ENCODE measurements around the gene RABL6.

RABL6 gene

DNA sequence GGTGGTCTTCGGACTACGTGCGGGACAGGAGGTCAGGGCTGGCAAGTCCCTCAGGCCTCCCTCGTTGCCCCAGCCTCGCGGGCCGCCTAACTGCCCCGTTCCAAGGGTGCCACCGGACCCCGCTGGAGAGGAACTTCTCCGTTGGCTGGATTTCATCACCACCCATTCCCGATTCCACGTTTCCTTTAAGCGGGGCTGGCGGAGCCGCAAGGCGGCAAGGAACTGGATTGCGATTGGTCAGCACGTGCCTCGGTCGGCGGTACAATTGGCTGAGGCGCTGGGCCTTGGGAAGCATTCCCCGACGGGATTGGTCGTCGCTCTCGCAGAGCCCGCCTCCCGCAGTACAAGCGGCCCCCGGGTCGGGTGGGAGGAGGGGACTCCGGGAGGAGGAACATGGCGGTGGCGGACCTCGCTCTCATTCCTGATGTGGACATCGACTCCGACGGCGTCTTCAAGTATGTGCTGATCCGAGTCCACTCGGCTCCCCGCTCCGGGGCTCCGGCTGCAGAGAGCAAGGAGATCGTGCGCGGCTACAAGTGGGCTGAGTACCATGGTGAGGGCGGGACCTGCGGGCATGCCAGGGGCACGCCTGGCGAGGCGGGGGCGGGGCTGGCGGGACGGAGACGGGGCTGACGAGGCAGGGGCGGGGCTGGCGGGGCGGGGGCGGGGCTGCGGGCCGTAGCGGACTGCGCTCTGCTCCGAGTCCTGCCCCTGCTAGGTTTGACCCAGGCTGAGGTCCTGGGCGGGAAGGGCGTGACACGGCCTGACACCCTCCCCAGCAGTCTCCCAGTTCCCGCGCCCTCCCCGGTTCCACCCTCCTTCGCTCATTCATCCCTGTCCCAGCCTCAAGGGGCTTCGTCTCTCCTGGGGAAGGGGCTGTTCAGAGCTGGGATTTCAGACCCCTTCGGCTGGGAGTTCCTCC, 41.6 kb downstream of the RABL6 start, which contains the start of gene PHPT1:
Gene PHPT1, plus strand, starts transcription at position 372 of the 922 bp plus-strand sequence. Its CDS starts 22 bp downstream, at position 394.
- DNase-seq = peak; percentile 99 to 100

DNA sequence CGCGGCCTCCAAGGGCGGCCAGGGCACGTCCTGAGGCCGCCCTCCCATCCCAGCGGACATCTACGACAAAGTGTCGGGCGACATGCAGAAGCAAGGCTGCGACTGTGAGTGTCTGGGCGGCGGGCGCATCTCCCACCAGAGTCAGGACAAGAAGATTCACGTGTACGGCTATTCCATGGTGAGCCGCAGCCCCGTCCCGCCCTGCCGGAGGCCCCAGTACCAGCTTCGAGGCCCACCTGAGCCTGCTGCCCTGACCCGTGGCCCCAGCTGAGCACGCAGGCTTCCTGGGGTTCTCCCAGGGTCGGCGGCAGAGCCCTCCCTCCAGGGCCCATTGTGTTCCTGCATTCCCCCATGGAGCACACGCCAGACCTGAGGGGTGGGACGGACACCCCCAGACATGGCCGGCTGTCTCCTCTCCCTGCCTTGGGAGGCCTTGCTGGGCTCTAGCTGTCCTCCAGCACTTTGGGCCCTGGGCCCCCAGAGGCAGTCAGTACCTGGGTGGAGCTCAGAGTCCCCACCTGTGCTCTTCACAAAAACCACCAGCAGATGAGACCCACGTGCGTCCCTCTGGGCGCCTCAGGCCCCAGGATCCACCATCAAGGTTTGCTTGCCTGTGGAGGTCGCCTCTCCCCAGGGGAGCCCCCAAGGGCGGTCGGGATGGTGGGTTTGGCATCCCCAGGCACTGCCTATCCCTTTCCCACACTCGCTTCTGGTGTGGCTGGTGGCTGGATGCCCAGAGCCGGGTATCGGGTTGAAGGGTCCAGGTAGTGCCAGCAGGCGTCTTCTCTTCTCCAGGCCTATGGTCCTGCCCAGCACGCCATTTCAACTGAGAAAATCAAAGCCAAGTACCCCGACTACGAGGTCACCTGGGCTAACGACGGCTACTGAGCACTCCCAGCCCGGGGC, 42.5 kb downstream of the RABL6 start:
- peak in 1 of 2 experiments; percentile 33 for DNase-seq

DNA sequence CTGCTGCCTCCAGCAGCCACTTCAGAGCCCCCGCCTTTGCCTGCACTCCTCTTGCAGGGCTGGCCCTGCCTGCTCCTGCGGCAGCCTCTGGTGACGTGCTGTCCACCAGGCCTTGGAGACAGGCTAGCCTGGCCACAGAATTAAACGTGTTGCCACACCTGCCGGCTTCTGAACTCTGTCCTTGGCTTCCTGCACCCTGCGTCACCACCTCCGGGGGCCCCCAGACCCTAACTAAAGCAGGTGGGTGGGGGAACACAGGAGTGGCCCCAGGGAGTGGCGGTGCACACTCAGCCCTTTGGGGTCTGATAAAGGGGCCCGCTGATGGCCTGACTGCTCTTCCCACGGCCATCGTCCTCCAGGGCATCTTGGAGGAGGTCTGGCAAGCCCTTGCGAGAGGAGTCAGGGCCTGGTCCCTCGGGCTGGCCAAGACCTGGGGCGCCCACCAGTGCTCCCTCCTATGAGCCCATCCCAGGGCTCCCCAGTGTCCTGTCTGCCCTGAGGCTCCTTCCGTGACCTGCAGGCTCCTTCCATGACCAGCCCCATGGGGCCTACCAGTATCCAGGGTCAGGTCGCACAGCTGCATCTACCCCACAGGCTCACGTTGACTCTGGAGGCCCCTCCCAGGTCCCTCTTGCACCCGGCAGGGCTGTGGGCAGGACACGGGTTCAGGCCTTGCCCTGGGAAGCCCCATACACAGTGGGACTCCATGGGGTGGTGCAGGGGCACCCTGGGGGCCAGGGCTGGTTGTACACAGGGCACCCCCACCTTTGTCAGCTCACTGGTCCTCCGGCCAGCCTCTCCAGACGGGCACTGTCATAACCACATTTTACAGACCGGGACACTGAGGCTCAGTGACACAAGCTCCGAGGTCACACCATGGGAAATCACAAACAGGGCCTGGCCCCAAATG, 43.4 kb downstream of the RABL6 start:
- DNase-seq = no peak

DNA sequence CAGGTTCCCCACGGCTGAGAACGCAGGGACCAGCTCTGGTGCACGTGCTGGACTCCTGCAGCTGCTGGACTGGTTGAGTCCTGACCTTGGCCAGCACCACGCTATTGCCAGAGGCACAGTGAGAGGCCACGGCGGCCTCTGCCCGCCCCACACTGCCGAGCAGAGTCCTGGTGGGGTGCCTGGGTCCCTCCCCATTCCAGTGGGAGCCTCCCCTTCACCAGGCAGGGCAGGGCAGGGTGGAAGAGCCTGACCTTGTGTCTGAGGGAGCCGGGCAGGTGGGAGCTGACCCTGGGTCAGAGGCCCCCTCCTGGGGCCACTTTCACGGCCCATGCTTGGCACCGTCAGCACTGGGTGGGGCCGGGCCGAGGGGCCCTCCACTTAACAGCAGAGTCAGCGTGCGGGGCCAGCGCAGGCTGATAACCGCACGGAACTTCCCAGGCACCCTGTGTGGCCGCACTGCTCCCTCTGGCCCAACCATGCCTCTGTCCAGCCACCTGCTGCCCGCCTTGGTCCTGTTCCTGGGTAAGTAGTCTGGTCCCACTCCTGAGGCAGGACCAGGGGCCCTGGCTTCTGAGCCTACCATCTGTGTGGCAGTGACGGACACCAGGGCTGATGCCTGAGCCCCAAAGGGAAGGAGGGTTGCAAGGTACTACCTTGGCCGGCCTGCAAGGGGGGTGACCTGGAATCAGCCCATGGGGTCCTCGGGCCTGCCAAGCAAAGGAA, 44.4 kb downstream of the RABL6 start, which contains the start of gene MAMDC4:
Gene MAMDC4, plus strand, starts transcription at position 406 of the 723 bp plus-strand sequence. Its CDS starts 71 bp downstream, at position 477.
- no peak for DNase-seq

DNA sequence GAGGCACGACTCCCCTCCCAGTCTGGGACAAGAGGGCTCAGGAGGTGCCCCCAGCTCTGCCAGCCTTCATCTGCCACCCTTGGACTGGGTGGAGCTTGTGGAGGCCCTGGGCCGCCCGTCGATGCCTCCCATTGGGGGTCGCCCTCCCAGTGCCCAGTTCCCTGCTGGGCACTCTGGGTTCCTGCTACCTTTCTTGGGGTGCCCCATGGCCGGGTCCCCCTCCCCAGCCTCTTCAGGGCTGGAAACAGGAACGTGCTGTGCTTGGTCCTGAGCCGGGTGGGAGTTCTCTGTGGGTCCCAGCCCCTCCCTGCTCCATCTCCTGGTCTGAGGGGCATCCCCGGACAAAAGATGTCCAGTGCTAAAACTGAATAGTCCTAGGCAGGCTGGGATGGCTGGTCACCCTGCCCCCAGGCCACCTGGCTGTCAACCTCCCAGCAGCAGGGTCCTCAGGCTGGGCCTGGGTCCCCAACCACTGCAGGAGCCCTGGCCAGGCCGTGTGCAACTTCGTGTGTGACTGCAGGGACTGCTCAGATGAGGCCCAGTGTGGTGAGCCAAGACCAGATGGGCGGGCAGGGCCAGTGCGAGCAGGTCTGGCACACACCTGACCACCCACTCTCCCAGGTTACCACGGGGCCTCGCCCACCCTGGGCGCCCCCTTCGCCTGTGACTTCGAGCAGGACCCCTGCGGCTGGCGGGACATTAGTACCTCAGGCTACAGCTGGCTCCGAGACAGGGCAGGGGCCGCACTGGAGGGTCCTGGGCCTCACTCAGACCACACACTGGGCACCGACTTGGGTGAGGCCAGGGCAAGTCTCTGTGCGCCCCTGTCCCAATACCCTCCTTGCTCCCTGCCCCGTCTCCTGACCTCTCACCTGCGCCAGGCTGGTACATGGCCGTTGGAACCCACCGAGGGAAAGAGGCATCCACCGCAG, 45.2 kb downstream of the RABL6 start:
- no peak for DNase-seq

DNA sequence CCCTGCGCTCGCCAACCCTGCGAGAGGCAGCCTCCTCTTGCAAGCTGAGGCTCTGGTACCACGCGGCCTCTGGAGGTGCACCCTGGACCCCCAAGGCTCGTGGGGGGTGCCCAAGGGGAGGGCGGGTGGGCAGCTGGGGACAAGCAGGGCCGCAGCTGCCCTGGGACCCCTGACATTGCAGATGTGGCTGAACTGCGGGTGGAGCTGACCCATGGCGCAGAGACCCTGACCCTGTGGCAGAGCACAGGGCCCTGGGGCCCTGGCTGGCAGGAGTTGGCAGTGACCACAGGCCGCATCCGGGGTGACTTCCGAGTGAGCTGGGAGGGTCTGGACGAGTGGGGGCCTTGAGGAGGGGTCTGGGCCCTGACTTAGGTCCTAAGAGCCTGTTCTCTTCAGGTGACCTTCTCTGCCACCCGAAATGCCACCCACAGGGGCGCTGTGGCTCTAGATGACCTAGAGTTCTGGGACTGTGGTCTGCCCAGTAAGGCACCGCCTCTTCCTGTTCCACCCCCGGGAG, 45.9 kb downstream of the RABL6 start:
- no peak for DNase-seq

DNA sequence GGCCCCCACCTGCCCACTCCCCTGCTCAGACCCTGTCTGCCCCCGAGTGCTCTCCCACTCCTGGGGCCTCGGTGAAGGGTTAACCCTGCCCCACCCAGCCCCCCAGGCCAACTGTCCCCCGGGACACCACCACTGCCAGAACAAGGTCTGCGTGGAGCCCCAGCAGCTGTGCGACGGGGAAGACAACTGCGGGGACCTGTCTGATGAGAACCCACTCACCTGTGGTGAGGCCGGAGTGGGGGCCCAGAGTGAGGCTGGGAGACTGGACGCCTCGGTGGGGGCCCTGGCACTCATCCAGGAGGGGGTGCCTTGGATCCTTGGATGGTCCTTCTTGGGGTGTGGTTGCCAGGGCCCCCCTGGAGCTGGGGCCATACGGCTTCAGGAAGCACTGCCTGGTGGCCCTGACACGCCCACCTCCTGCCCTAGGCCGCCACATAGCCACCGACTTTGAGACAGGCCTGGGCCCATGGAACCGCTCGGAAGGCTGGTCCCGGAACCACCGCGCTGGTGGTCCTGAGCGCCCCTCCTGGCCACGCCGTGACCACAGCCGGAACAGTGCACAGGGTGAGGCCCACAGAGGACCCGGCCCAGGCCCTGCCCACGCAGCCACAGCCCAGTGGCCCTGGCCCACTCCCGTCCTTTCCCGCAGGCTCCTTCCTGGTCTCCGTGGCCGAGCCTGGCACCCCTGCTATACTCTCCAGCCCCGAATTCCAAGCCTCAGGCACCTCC, 46.5 kb downstream of the RABL6 start:
- no peak for DNase-seq

DNA sequence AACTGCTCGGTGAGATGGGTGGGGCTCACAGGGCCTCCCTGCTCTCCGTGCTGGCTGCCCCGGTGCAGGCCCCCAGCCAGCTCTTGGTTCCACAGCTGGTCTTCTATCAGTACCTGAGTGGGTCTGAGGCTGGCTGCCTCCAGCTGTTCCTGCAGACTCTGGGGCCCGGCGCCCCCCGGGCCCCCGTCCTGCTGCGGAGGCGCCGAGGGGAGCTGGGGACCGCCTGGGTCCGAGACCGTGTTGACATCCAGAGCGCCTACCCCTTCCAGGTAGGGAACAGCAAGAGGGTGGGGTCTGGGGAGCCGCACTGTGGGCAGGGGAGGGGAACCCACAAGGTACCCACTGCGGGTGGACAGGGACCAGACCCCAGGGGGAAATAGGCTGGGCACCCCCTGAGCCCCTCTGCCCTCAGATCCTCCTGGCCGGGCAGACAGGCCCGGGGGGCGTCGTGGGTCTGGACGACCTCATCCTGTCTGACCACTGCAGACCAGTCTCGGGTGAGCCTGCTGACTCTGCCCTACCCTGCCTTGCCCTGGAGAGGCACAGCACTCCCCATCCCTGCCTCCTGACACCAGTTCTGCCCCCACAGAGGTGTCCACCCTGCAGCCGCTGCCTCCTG, 47.2 kb downstream of the RABL6 start:
- DNase-seq = no peak

DNA sequence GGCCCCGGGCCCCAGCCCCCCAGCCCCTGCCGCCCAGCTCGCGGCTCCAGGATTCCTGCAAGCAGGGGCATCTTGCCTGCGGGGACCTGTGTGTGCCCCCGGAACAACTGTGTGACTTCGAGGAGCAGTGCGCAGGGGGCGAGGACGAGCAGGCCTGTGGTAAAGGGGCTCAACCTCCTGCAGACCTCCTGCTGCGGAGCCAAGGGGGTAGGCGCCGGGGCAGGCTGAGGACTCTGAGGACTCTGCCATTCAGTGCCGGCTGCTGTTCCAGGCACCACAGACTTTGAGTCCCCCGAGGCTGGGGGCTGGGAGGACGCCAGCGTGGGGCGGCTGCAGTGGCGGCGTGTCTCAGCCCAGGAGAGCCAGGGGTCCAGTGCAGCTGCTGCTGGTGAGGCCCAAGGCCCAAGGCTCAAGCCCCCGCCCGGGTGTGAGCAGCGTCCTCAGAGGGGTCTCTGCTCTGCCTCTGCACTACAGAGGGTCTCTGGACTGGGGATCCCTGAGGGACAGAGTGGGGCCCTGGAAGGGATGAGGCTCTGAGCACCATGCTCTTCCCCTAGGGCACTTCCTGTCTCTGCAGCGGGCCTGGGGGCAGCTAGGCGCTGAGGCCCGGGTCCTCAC, 47.8 kb downstream of the RABL6 start:
- DNase-seq = no peak

DNA sequence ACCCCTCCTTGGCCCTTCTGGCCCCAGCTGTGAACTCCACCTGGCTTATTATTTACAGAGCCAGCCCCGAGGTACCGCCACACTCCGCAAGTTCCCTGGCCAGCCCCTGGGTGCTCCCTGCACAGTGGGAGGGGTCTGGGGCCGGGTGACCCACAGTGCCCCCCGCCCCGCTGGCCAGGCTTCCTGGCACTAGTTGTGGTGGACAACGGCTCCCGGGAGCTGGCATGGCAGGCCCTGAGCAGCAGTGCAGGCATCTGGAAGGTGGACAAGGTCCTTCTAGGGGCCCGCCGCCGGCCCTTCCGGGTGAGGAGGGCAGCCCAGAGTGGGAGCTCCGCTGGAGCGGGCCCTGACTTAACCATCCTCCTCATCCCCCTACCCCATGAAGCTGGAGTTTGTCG, 48.3 kb downstream of the RABL6 start:
- DNase-seq = no peak

DNA sequence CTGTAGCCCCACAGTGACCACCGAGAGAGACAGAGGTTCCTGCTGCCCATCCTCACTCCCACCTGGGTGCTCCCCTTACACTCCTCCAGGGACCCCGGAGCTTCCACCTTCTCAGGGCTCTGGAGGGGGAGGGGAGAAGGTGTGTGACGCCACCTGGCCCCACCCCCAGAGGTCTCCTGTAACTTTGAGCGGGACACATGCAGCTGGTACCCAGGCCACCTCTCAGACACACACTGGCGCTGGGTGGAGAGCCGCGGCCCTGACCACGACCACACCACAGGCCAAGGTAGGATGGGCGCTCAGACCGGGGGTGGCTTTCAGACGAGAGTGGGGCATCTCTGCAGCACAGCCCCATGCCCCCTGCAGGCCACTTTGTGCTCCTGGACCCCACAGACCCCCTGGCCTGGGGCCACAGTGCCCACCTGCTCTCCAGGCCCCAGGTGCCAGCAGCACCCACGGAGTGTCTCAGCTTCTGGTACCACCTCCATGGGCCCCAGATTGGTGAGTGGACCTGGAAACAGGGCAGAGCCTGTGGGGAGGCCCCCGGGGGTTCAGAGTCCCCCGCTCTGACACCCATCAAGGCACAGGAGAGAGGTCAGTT, 48.9 kb downstream of the RABL6 start:
- DNase-seq = no peak

DNA sequence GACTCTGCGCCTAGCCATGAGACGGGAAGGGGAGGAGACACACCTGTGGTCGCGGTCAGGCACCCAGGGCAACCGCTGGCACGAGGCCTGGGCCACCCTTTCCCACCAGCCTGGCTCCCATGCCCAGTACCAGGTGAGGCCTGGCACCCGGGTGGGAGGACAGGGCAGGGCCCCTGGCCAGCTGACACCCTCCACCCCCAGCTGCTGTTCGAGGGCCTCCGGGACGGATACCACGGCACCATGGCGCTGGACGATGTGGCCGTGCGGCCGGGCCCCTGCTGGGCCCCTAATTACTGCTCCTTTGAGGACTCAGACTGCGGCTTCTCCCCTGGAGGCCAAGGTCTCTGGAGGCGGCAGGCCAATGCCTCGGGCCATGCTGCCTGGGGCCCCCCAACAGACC, 49.4 kb downstream of the RABL6 start:
- DNase-seq = no peak

DNA sequence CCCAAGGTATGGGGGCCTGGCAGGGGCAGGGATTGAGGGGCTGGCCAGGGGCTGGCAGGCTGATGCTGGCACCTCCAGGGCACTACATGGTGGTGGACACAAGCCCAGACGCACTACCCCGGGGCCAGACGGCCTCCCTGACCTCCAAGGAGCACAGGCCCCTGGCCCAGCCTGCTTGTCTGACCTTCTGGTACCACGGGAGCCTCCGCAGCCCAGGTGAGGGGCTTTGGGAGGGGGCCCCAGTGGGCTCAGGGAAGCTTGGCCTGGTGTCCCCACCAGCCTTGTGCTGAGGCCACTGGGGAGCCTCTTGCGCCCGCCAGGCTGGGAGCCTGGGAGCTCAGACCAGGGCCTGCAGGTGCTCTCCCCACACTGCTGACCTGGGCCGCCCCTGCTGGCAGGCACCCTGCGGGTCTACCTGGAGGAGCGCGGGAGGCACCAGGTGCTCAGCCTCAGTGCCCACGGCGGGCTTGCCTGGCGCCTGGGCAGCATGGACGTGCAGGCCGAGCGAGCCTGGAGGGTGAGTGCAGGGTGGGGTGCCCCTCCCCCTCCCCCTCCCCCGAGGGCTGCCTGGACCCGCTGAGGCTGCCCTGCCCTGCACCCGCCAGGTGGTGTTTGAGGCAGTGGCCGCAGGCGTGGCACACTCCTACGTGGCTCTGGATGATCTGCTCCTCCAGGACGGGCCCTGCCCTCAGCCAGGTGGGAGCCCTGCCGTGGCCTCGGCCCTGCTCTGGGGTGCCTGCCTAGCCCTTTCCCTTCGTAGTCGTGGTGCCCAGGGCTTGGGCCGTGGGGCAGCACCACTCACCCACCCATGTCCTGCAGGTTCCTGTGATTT, 50.0 kb downstream of the RABL6 start:
- no peak for DNase-seq

DNA sequence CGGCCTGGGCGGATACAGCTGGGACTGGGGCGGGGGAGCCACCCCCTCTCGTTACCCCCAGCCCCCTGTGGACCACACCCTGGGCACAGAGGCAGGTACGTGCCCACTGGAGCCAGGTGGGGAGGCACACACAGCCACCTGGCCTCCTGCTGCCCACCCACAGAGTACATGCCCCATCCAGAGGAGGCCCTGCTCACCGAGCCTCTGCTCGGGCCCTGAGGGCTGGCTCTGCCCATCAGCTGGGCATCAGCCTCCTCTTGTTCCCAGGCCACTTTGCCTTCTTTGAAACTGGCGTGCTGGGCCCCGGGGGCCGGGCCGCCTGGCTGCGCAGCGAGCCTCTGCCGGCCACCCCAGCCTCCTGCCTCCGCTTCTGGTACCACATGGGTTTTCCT, 50.7 kb downstream of the RABL6 start:
- DNase-seq = no peak

DNA sequence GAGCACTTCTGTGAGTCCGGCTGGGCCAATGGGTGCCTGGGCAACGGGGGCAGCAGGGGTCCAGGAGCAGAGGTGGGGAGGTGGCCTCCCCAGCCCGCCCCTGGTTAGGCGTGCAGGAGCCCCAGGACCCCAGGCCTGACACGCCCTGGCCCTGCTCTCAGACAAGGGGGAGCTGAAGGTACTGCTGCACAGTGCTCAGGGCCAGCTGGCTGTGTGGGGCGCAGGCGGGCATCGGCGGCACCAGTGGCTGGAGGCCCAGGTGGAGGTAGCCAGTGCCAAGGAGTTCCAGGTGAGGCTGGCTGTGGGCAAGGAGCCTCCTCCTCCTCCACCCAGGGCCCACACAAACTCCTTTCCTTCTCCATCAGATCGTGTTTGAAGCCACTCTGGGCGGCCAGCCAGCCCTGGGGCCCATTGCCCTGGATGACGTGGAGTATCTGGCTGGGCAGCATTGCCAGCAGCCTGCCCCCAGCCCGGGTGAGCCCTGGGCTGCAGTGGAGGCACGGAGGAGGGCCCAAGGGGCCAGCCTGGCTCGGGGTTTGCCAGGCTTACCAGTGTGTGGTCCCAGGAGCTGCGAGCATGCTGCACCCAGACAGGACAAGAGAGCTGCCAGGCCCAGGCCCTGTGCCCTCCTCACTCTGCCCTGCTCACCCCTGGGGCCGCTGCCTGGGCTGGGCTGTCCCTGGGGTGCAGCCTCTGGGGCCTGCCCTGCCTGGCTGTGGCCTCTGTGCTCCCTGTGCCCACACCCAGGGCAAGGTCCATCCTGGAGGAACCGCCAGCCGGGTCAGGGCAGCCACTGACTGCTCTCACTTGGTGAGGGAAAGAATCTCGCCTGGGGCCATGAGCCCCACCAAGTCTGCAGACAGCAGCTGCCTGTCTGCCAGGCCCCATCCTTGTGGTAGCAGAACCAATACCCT, 51.4 kb downstream of the RABL6 start:
- DNase-seq = no peak

DNA sequence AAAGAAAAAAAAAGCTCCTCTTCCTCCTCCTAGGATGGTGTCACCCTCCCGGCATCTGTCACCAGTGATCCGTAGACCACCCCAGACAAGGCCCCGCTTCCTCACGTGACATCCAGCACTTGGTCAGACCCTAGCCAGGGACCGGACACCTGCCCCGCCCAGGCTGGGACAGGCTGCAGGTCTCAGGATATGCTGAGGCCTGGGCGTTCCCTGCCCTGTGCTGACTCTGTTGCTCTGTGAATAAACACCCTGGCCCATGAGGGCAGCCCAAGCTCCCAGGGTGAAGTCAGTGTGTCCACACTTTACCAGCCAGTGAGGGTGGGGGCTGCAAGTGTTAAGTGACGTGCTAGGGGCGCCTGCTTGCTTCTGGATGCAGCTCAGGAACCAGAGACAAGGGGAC, 52.8 kb downstream of the RABL6 start:
- DNase-seq = no peak

Data from NCI-H524 (cell line).